ENCODE measurements around the gene PNN.
A peak's percentile ranks its signal among the peaks of the same experiment; 100 is the strongest.

GRCh38 chr14:39185256-39186049 lies 10.4 kb downstream of the PNN start:
- TF ChIP-seq CTCF (conservative IDR thresholded peaks at IDR 0.05; ENCODE audit: low read depth, low read length) (no peak), POLR2A (IDR thresholded peaks at IDR 0.05; ENCODE audit: low read depth, low read length) (0 out of 2 replicates have a peak, but pooled peaks have one; percentile 19), RCOR1 (IDR thresholded peaks at IDR 0.05; ENCODE audit: insufficient replicate concordance, low read length) (no peak), MXI1 (IDR thresholded peaks at IDR 0.05; ENCODE audit: borderline replicate concordance, low read depth, low read length) (no peak), RFX5 (IDR thresholded peaks at IDR 0.05; ENCODE audit: low read depth, low read length) (no peak), ELK1 (IDR thresholded peaks at IDR 0.05; ENCODE audit: borderline replicate concordance, low read depth, low read length) (no peak), MAZ (IDR thresholded peaks at IDR 0.05; ENCODE audit: borderline replicate concordance, low read depth, low read length) (no peak), FOS (IDR thresholded peaks at IDR 0.05; ENCODE audit: low read depth, low read length) (no peak), CHD1 (IDR thresholded peaks at IDR 0.05; ENCODE audit: low read depth, low read length) (no peak), MAFK (IDR thresholded peaks at IDR 0.05; ENCODE audit: low read depth, low read length) (no peak), RAD21 (IDR thresholded peaks at IDR 0.05; ENCODE audit: low read length) (no peak), CEBPB (IDR thresholded peaks at IDR 0.05; ENCODE audit: low read depth, low read length) (no peak), USF2 (IDR thresholded peaks at IDR 0.05; ENCODE audit: low read depth, low read length) (no peak)
